Suprapubic skin (tissue), 4 donors: Measurements from ENCODE around the gene BTK. TPM values are rescaled to one million over a fixed set of nuclear protein-coding genes. Genes with fewer than 3 reads are reported as not detected.

ENCODE experiments used
- DNase-seq, 2 donors: peaks; one replicate each; pipeline ENCODE4 v3.0.0-alpha.2; 2019; ENCODE audit warnings: low spot score in 2 of 2
- H3K27ac ChIP-seq: fragments of 200-600 bp; sonication (generic); one replicate; pipeline ENCODE4 v1.5.1; 2019
- H3K27me3 ChIP-seq: fragments of 200-600 bp; sonication (generic); one replicate; pipeline ENCODE4 v1.5.1; 2019
- H3K36me3 ChIP-seq: fragments of 200-600 bp; sonication (generic); one replicate; pipeline ENCODE4 v1.5.1; 2019
- H3K4me1 ChIP-seq: fragments of 200-600 bp; sonication (generic); one replicate; pipeline ENCODE4 v1.5.1; 2019
- H3K4me3 ChIP-seq: fragments of 200-600 bp; sonication (generic); one replicate; pipeline ENCODE4 v1.5.1; 2019; ENCODE audit warnings: mild to moderate bottlenecking
- H3K9me3 ChIP-seq: fragments of 200-600 bp; sonication (generic); one replicate; pipeline ENCODE4 v1.5.1; 2019
- CTCF ChIP-seq, 2 donors: fragments of 200-600 bp in 1 of 2; fragments of 450-650 bp in 1 of 2; sonication (generic) in 1 of 2; IDR thresholded peaks; one replicate each; pipeline ENCODE4 v1.5.1; 2016 to 2019; ENCODE audit warnings: antibody characterized with exemption in 2 of 2, mild to moderate bottlenecking in 1 of 2, moderate library complexity in 1 of 2
- EP300 ChIP-seq: sonication (generic); formaldehyde crosslinking; IDR thresholded peaks from one replicate; pipeline ENCODE4 v1.6.1; 2017; ENCODE audit warnings: antibody characterized with exemption
- POLR2A ChIP-seq, 2 donors: fragments of 450-650 bp; IDR thresholded peaks; one replicate each; pipeline ENCODE4 v1.6.1; 2017; ENCODE audit warnings: antibody characterized with exemption in 2 of 2, mild to moderate bottlenecking in 2 of 2, moderate library complexity in 2 of 2
- POLR2AphosphoS5 ChIP-seq, 3 donors: sonication (generic); formaldehyde crosslinking; IDR thresholded peaks; one replicate each; pipeline ENCODE4 v1.6.1; 2017; ENCODE audit warnings: antibody characterized with exemption in 3 of 3
- whole genome bisulfite sequencing: methylation state at CpG from one replicate; pipeline ENCODE4 v1.1.5; 2018; 5-methylcytosine and 5-hydroxymethylcytosine counted together
- total RNA-seq, 4 donors: library from RNA; depleted of rRNA; stranded (reverse); fragments of >200 nt; gene quantifications; one replicate each; pipeline ENCODE4 v1.1.0, GENCODE V29; 2016

Gene BTK
- total RNA-seq, 4 donors from 2014 or later: 1.4 to 6.8 (median 1.9) TPM

- Histone ChIP-seq H3K27me3 (no peaks in the 10 kb centered on the region), H3K4me1 (no peaks in the 10 kb centered on the region), H3K9me3 (no peaks in the 10 kb centered on the region), H3K4me3 (no peak overlapping the region), H3K27ac (no peak overlapping the region), H3K36me3 (no peaks in the 10 kb centered on the region)
- TF ChIP-seq POLR2AphosphoS5 (IDR thresholded peaks at IDR 0.05) (no peak), CTCF (IDR thresholded peaks at IDR 0.05) (no peak), POLR2A (IDR thresholded peaks at IDR 0.05) (no peak)
- DNase-seq: no peak
These were observed 17.2 kb downstream of the BTK start for GRCh38 chrX:101368800-101369199.

- 88% methylated on average over 1 of the region's 1 CpG for WGBS
- TF ChIP-seq POLR2A (IDR thresholded peaks at IDR 0.05): no peak
- no peak for TF ChIP-seq CTCF (IDR thresholded peaks at IDR 0.05)
- TF ChIP-seq EP300: no peak
- no peak for TF ChIP-seq POLR2AphosphoS5 (IDR thresholded peaks at IDR 0.05)
- Histone ChIP-seq H3K27me3 (no peaks in the 10 kb centered on the region), H3K36me3 (no peaks in the 10 kb centered on the region), H3K9me3 (no peaks in the 10 kb centered on the region), H3K4me3 (no peak overlapping the region), H3K27ac (no peak overlapping the region), H3K4me1 (no peaks in the 10 kb centered on the region)
- no peak for DNase-seq
These were observed 20.6 kb downstream of the BTK start for GRCh38 chrX:101365301-101365795.

- no peaks in the 10 kb centered on the region for H3K4me1 ChIP-seq
- no peak overlapping the region for H3K27ac ChIP-seq
- H3K4me3 ChIP-seq: no peak overlapping the region
- H3K9me3 ChIP-seq: no peaks in the 10 kb centered on the region
- no peaks in the 10 kb centered on the region for H3K27me3 ChIP-seq
- TF ChIP-seq POLR2AphosphoS5 (IDR thresholded peaks at IDR 0.05) (no peak), EP300 (no peak), CTCF (IDR thresholded peaks at IDR 0.05) (no peak), POLR2A (IDR thresholded peaks at IDR 0.05) (no peak)
- no peaks in the 10 kb centered on the region for H3K36me3 ChIP-seq
- no peak for DNase-seq
These were observed 23.2 kb downstream of the BTK start for GRCh38 chrX:101362757-101363156.

- no peaks in the 10 kb centered on the region for H3K4me1 ChIP-seq
- H3K9me3 ChIP-seq: no peaks in the 10 kb centered on the region
- H3K27me3 ChIP-seq: no peaks in the 10 kb centered on the region
- no peak for DNase-seq
- TF ChIP-seq POLR2A (IDR thresholded peaks at IDR 0.05): no peak
- no peak for TF ChIP-seq CTCF (IDR thresholded peaks at IDR 0.05)
- TF ChIP-seq EP300: no peak
- TF ChIP-seq POLR2AphosphoS5 (IDR thresholded peaks at IDR 0.05): no peak
- WGBS: 42% methylated on average over 3 of the region's 3 CpGs
- no peak overlapping the region for H3K4me3 ChIP-seq
- no peaks in the 10 kb centered on the region for H3K36me3 ChIP-seq
- H3K27ac ChIP-seq: no peak overlapping the region
These were observed 23.9 kb downstream of the BTK start for GRCh38 chrX:101362116-101362515.

GRCh38 chrX:101360390-101360789 is 25.6 kb downstream of the BTK start:
- WGBS: 49% methylated on average over 7 of the region's 7 CpGs
- Histone ChIP-seq H3K27ac (no peak overlapping the region), H3K36me3 (no peaks in the 10 kb centered on the region), H3K4me1 (no peaks in the 10 kb centered on the region), H3K4me3 (no peak overlapping the region), H3K9me3 (no peaks in the 10 kb centered on the region), H3K27me3 (no peaks in the 10 kb centered on the region)
- no peak for TF ChIP-seq EP300
- no peak for TF ChIP-seq POLR2AphosphoS5 (IDR thresholded peaks at IDR 0.05)
- TF ChIP-seq POLR2A (IDR thresholded peaks at IDR 0.05): no peak
- no peak for TF ChIP-seq CTCF (IDR thresholded peaks at IDR 0.05)
- DNase-seq: no peak
